Esophagus muscularis mucosa (tissue), 4 donors: Measurements from ENCODE around the gene NACC1.

ENCODE experiments used
- EP300 ChIP-seq: sonication (generic); formaldehyde crosslinking; IDR thresholded peaks from one replicate; pipeline ENCODE4 v1.6.1; 2017; ENCODE audit warnings: antibody characterized with exemption
- POLR2A ChIP-seq: fragments of 450-650 bp; IDR thresholded peaks from one replicate; pipeline ENCODE4 v1.6.1; 2017; ENCODE audit warnings: antibody characterized with exemption, moderate library complexity, mild to moderate bottlenecking, low read depth
- POLR2AphosphoS5 ChIP-seq, 2 donors: sonication (generic); formaldehyde crosslinking; IDR thresholded peaks; one replicate each; pipeline ENCODE4 v1.6.1; 2017; ENCODE audit warnings: antibody characterized with exemption in 2 of 2
- TF ChIP-seq, protein P1 (sequence below), 3 experiments: fragments of 200-600 bp in 2 of 3; fragments of 450-650 bp in 1 of 3; sonication (generic) in 2 of 3; IDR thresholded peaks; one replicate each; pipeline ENCODE4 v1.5.1; 2017 to 2019; ENCODE audit warnings: antibody characterized with exemption in 3 of 3, mild to moderate bottlenecking in 2 of 3, moderate library complexity in 1 of 3

DNA sequence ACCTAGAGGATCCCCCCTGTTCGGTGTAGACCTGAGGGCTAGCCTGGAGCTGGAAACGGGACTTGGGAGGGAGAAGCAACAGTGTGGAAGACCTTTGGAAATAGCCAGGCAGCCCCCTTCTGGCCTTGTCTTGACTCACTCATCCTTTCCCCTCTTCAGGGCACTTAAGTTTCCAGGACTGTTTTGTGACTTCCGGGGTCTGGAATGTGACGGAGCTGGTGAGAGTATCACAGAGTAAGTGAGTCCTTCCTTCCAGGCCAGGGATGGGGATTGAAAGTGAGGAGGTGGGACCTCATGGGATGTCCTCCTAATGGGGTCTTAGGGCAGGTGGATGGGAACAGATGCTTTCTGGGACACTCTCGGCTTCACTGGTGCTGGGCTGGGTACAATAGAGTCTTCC lies 44.8 kb upstream of the NACC1 start:
- TF ChIP-seq POLR2AphosphoS5 (IDR thresholded peaks at IDR 0.05), result no peak
- no peak for TF ChIP-seq POLR2A
- TF ChIP-seq, protein P1, sequence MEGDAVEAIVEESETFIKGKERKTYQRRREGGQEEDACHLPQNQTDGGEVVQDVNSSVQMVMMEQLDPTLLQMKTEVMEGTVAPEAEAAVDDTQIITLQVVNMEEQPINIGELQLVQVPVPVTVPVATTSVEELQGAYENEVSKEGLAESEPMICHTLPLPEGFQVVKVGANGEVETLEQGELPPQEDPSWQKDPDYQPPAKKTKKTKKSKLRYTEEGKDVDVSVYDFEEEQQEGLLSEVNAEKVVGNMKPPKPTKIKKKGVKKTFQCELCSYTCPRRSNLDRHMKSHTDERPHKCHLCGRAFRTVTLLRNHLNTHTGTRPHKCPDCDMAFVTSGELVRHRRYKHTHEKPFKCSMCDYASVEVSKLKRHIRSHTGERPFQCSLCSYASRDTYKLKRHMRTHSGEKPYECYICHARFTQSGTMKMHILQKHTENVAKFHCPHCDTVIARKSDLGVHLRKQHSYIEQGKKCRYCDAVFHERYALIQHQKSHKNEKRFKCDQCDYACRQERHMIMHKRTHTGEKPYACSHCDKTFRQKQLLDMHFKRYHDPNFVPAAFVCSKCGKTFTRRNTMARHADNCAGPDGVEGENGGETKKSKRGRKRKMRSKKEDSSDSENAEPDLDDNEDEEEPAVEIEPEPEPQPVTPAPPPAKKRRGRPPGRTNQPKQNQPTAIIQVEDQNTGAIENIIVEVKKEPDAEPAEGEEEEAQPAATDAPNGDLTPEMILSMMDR (IDR thresholded peaks at IDR 0.05), result no peak
- no peak for TF ChIP-seq EP300
